Mucosa of gallbladder (tissue), 1 donor: ENCODE measurements around the gene CYP2A7. TPM values are rescaled to one million over a fixed set of nuclear protein-coding genes. Genes with fewer than 3 reads are reported as not detected.
"Not testable (repeated sequence)": the region's sequence is repeated elsewhere in the genome, so short reads cannot be mapped to it uniquely, and the experiment has no call there.

ENCODE experiments used
- DNase-seq: peaks from one replicate; pipeline ENCODE4 v3.0.0-alpha.2; 2020; ENCODE audit warnings: low spot score
- total RNA-seq: library from RNA; stranded (reverse); gene quantifications from one replicate; pipeline ENCODE4 v1.2.1, GENCODE V29; 2021
- donor health status: DM: no; HTN: no; CAD: no.

The CYP2A7 gene
- total RNA-seq, 1 donor from 2014 or later, result 0.72 TPM

DNA sequence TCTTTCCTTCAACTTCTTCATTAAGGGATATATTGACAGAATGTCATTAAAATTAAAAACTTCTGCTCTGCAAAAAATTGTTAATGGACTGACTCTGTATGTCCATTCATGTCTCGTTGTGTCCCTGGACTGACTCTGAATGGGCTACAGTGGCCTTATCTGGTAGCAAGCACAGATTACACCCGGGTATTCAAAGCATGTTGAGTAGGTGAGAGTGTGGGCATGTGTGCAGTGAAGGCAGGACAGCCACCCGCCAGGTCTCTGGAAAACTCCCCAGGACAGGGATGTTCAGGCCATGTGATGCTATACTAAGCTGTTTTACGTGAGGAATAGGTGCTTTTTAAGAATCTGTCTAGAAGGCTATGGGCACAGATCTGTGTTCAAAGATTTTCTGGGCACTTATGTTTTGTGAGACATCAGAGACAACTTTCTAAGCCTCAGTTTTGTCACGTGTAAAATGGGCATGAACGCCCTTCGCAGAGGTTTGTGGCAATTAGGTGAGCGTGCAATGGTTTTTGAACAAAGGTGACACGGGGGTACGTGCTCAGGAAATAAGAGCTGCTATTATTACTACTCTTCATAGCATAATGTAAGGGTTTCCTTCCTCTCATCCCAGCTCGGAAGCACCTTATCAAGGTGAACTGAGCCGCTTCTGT, 38.9 kb downstream of the CYP2A7 start:
- not testable (repeated sequence) for DNase-seq

DNA sequence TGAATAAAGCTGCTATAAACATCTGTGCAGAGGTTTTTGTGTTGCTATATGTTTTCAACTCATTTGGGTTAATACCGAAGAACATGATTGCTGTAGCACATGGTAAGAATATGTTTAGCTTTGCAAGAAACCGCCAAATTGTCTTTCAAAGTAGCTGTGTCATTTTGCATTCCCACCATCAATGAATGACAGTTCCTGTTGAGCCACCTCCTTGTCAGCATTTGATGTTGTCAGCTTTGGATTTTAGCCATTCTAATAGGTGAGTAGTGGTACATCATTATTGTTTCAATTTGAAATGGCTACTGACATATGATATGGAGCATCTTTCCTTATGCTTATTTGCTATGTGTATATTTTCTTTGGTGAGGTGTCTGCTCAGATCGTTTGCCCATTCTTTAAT, 40.0 kb downstream of the CYP2A7 start:
- DNase-seq, result not testable (repeated sequence)

DNA sequence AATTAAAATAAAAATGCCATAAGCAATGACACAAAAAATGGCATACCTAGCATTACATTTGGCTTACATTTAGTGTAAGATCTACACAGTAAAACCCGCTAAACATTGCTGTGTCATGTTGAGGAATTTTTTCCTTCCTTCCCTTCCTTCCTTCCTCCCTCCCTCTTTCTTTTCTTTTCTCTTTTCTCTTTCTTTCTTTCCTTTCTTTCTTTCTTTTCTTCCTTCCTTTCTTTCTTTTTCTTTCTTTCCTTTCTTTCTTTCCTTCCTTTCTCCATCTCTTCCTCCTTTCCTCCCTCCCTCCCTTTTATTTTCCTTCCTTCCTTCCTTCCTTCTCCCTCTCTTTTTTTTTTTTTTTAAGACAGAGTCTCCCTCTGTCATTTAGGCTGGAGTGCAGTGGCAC, 43.6 kb downstream of the CYP2A7 start:
- DNase-seq, result not testable (repeated sequence)

DNA sequence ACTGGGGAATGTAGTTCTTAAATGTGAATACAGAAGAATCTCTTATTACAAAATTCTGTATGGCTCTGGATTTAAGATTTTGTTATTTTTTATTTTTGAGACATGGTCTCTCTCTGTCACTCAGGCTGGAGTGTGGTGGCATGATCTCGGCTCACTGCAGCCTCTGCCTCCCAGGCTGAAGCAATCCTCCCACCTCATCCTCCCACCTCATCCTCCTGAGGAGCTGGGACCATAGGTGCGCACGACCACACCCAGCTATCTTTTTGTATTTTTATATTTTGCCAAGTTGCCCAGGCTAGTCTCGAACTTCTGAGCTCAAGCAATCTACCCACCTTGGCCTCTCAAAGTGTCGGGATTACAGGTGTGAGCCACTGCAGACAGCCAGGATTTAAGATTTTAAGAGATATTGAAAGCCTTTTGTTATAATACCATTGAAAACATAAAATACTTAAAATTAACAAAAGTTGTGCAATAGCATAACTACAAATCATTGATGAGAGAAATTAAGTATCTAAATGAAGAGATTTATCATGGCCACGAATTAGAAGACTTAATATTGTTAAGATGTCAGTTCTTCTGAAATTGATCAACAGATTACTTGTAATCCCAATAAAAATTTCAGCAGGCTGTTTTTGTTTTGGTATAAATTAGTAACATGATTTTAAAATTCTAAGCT, 45.1 kb downstream of the CYP2A7 start:
- no peak for DNase-seq

DNA sequence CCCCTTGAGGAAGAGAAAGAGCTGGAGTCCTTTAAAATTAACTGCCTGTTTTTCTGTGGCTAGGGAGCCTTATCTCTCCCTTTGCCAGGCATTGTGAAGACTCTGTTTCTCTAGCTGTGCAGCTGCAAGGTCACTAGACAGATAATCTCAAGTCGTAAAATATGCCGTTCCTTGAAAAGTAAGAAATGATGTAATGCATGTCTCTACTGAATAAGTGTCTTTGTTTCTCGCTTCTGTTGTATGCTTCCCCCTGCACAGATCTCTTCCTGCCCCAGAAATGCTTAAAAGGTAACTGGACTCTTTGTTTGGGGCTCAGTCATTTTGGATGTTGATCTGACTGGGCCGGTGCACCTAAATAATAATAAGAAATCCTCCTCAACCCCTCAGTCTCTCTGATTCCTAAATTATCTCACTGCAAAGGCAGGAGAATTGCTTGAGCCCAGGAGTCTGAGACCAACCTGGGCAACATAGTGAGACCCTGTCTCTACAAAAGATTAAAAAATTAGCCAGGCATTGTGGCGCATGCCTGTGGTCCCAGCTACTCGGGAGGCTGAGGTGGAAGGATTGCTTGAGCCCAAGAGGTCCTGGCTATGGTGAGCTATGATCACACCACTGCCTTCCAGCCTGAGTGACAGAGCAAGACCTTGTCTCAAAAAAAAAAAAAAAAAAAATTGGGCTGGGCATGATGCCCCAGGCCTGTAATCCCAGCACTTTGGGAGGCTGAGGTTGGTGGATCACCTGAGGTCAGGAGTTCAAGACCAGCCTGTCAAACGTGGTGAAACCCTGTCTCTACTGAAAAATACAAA, 48.1 kb downstream of the CYP2A7 start:
- DNase-seq, result not testable (repeated sequence)

DNA sequence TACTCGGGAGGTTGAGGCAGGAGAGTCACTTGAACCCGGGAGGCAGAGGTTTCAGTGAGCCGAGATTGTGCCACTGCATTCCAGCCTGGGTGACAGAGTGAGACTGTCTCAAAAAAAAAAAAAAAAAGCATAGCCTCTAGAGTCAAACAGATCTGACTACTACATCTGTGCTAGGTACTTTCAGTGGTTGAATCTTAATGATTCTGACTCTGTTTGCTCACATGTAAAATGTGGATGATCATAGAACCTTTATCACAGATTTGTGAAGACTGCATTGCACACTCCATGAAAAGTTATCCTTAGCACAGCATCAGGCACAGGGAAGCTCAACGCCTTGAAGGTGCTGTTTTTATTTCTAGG, 49.6 kb downstream of the CYP2A7 start:
- not testable (repeated sequence) for DNase-seq

DNA sequence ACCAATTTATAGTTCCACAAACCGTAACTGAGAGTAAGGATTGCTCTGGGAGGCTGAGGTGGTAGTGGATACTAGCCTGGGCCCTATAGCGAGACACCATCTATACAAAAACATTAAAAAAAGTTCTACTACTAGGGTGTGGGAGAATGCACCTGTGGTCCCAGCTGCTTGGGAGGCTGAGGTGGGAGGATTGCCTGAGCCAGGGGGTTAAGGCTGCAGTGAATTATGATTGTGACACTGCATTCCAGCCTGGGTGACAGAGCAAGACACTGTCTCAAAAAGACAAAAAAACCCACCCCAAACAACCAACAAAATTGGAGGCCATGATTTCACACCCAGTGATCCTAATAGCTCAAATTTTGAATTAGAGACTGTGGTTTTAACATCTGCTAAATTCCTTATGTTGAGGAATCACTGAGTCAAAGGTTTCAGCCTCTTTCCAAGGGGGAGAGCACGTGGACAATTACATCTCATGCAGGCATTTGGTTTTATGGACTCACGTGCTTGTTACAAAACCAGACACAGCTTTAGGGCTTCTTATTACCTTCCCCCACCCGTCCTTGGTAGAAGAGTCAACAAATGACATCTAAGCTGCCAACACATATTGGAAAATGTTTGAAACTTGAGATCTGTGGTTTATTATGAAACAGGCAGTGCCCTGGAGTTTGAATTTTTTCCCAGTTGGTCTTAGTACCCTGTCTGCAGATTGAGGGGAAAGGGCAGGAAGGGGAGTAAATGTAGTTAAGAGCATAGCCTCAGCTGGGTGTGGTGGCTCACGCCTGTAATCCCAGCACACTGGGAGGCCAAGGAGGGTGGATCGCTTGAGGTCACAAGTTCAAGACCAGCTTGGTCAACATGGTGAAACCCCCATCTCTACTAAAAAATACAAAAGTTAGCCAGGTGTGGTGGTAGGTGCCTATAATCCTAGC, 50.3 kb downstream of the CYP2A7 start:
- DNase-seq, result no peak

DNA sequence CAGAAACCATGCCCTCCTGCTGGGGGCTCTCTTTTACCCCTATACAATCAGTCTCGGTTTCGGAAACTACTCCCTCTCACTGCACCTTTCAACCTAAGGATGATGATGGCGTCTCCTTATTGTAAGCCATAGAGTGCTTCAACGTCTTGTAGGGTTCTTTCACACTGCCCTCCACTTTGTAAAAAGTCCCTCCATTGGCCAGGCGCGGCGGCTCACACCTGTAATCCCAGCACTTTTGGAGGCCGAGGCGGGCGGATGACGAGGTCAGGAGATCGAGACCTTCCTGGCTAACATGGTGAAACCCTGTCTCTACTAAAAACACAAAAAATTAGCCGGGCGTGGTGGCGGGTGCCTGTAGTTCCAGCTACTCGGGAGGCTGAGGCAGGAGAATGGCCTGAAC, 51.3 kb downstream of the CYP2A7 start:
- not testable (repeated sequence) for DNase-seq

DNA sequence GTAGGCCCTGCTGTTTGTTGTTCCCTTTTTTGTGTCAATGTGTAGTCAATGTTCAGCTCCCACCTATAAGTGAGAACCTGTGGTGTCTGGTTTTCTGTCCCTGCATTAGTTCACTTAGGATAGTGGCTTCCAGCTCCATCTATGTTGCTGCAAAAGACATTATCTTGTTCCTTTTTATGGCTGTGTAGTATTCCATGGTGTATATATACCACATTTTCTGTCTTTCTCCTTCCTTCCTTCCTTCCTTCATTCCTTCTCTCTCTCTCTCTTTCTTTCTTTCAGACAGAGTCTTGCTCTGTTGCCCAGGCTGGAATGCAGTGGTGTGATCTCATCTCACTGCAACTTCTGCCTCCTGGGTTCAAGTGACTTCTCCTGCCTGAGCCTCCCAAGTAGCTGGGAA, 52.8 kb downstream of the CYP2A7 start:
- DNase-seq, result no peak

DNA sequence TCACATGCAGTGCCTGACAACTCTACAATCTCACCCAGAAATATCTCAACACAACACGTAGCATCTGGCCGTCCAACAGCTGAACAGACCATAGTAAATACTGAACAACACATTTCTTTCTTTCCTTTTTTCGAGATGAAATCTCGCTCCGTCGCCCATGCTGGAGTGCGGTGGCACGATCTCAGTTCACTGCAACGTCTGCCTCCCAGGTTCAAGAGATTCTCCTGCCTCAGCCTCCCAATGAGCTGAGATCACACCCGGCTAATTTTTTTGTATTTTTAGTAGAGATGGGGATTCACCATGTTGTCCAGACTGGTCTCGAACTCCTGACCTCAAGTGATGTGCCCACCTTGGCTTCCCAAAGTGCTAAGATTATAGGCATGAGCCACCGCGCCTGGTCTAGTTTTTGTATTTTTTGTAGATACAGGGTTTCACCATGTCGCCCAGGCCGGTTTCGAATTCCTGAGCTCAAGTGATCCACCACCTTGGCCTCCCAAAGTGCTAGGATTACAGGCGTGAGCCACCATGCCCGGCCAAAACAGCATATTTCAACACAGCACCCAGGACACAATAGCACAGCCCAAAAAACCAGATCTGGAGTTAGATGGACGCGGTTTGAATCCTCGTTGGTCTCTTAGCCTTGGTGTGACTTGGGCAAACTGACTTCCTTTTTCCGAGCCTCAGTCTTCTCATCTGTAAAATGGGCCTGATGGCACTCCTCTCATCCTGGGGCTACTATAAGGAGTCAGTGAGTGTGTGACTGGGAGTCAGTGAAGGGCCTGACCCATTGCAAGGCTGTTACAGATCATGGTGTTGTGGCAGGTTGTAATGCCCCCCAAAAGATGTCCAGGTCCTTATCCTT, 54.4 kb downstream of the CYP2A7 start:
- peak; percentile 5 for DNase-seq

DNA sequence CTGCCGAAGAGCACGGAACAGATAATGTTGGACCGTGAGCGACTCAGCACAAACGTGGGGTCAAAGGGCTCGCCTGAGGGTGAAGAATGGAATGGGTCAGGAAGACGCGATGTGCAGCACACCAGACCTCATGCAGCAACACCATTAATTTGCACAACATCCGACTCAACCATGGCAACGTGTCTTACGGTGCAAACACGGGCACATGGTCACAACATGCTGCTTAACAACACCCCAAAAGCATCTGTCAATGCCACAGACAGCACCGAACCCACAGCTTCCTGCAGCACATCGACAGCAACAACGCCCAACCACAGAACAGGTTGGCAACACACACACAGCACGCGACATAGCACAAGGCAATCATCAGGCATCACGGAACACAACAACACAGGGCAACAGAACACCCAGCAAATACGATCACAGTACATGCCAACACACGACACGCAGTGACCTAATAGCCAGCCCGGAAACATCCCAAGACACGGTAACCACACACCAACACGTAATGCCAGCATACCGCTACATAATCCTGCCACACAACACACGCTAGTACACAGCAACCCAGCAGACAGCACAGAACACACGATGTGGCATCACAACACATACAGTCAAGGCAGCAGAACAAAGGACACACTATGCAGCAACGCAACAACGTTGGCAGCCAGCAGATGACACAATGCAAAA, 55.2 kb downstream of the CYP2A7 start:
- peak; percentile 10 for DNase-seq

DNA sequence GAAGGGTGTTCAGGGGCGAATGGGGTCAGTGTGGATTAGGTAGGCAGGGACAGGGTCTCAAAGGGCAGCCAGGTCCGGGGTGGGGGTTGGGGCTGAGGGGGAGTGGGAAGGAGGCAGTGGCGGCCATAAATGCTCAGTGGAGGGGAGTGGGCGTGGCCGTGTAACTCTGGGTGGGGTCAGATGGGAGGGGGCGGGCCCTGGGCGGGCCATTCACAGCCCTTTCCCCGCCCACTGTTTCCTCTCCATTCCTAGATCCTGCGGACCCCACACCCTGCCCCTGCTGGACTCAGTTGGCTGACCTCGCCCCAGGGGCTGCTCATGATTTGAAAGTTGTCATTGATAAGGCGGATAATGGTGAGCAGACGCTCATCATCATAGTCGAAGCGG, 55.7 kb downstream of the CYP2A7 start:
- peak; percentile 2 for DNase-seq

DNA sequence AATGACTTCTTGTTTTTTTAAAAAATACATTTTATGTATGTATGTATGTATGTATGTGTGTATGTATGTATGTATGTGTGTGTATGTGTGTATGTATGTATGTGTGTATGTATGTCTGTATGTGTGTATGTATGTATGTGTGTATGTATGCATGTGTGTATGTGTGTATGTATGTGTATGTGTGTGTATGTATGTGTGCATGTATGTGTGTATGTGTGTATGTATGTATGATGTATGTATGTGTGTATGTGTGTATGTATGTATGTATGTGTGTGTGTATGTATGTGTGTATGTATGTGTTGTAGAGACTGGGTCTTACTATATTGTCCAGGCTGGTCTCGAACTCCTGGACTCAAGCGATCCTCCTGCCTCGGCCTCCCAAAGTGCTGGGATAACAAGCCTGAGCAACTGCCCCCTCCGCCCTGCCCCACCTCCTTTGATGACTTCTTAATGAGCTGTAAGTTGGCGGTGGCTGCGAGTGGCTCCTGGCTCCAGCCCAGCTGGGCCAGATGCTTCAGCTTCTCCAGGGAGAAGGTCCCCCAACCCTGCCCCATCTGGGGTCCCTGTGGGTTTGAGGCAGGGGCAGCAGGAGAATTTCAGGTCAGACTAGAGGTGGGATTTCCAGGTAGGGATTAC, 56.5 kb downstream of the CYP2A7 start:
- peak; percentile 3 for DNase-seq

Other genes starting within 250 kb of the CYP2A7 start
- 52.9 TPM for gene NUMBL, start 191.6 kb downstream of the CYP2A7 start, total RNA-seq
- 76.4 TPM for gene COQ8B, start 165.3 kb downstream of the CYP2A7 start, total RNA-seq
- 21.4 TPM for gene ITPKC, start 165.1 kb downstream of the CYP2A7 start, total RNA-seq
- 11.6 TPM for gene ACTMAP, start 131.8 kb downstream of the CYP2A7 start, total RNA-seq
- gene SNRPA, start 131.0 kb downstream of the CYP2A7 start, total RNA-seq, result 58.1 TPM
- 4.5 TPM for gene MIA, start 106.7 kb downstream of the CYP2A7 start, total RNA-seq
- gene RAB4B, start 104.0 kb downstream of the CYP2A7 start, total RNA-seq, result 54.4 TPM
- 114 TPM for gene EGLN2, start 83.0 kb downstream of the CYP2A7 start, total RNA-seq
- gene CYP2A6, start 31.8 kb downstream of the CYP2A7 start, total RNA-seq, result 1.9 TPM
- gene CYP2B6, start 109.1 kb upstream of the CYP2A7 start, total RNA-seq, result 16.4 TPM
- 0.40 TPM for gene CYP2A13, start 206.2 kb upstream of the CYP2A7 start, total RNA-seq
- not detected for gene CYP2F1, start 232.2 kb upstream of the CYP2A7 start, total RNA-seq